Liver (tissue), 9 donors: ENCODE data around the gene JAK1. TPM values are rescaled to one million over a fixed set of nuclear protein-coding genes. Genes with fewer than 3 reads are reported as not detected.

ENCODE experiments used
- DNase-seq: peaks from one replicate; pipeline ENCODE4 v3.0.0-alpha.2; 2017; ENCODE audit warnings: low spot score
- H3K27ac ChIP-seq, 2 donors: one replicate each; pipeline ENCODE4 v1.7.0; 2013; ENCODE audit warnings: inconsistent platforms in 2 of 2, low read length in 2 of 2, control low read depth in 1 of 2, low read depth in 1 of 2, mild to moderate bottlenecking in 1 of 2
- H3K27me3 ChIP-seq, 4 donors: one replicate each; pipeline versions ENCODE4 v1.6.1 to v1.7.0; 2013; ENCODE audit warnings: low read length in 3 of 4, inconsistent platforms in 1 of 4, mild to moderate bottlenecking in 1 of 4, moderate library complexity in 1 of 4; ENCODE audit not compliant: control insufficient read depth in 4 of 4, insufficient read depth in 4 of 4
- H3K36me3 ChIP-seq, 4 donors: one replicate each; pipeline versions ENCODE4 v1.6.1 to v1.7.0; 2013; ENCODE audit warnings: low read length in 3 of 4, mild to moderate bottlenecking in 3 of 4, low read depth in 1 of 4, moderate library complexity in 1 of 4; ENCODE audit not compliant: control insufficient read depth in 4 of 4, insufficient read depth in 3 of 4
- H3K4me1 ChIP-seq, 4 donors: one replicate each; pipeline versions ENCODE4 v1.6.1 to v1.7.0; 2013; ENCODE audit warnings: low read length in 3 of 4, mild to moderate bottlenecking in 3 of 4, moderate library complexity in 1 of 4; ENCODE audit not compliant: control insufficient read depth in 4 of 4, insufficient read depth in 4 of 4
- H3K4me3 ChIP-seq, 3 donors: one replicate each; pipeline versions ENCODE4 v1.6.1 to v1.7.0; 2013; ENCODE audit warnings: low read length in 3 of 3, control low read depth in 1 of 3, low read depth in 1 of 3, mild to moderate bottlenecking in 1 of 3
- H3K9ac ChIP-seq, 2 donors: one replicate each; pipeline ENCODE4 v1.7.0; 2013; ENCODE audit warnings: low read length in 2 of 2, mild to moderate bottlenecking in 2 of 2, moderate library complexity in 2 of 2, control low read depth in 1 of 2, low read depth in 1 of 2
- H3K9me3 ChIP-seq, 4 donors: one replicate each; pipeline versions ENCODE4 v1.6.1 to v1.7.0; 2013; ENCODE audit warnings: low read length in 3 of 4; ENCODE audit not compliant: control insufficient read depth in 4 of 4
- EGR1 ChIP-seq, 2 donors: IDR thresholded peaks; 2 replicates each; pipeline ENCODE4 v1.6.1; 2016 to 2018; ENCODE audit warnings: antibody characterized with exemption in 2 of 2, low read depth in 2 of 2
- FOXA1 ChIP-seq: IDR thresholded peaks from 2 replicates; pipeline ENCODE4 v1.6.1; 2016; ENCODE audit warnings: antibody characterized with exemption
- FOXA2 ChIP-seq: IDR thresholded peaks from 2 replicates; pipeline ENCODE4 v1.6.1; 2016; ENCODE audit warnings: antibody characterized with exemption
- GABPA ChIP-seq, 2 donors: IDR thresholded peaks in 1 of 2; conservative IDR thresholded peaks in 1 of 2; 2 replicates each; pipeline ENCODE4 v1.6.1; 2016; ENCODE audit warnings: antibody characterized with exemption in 2 of 2, mild to moderate bottlenecking in 1 of 2, moderate library complexity in 1 of 2
- HNF4A ChIP-seq, 2 donors: conservative IDR thresholded peaks; 2 replicates each; pipeline ENCODE4 v1.6.1; 2016; ENCODE audit warnings: antibody characterized with exemption in 2 of 2, mild to moderate bottlenecking in 2 of 2
- HNF4G ChIP-seq: IDR thresholded peaks from 2 replicates; pipeline ENCODE4 v1.6.1; 2016; ENCODE audit warnings: antibody characterized with exemption
- JUND ChIP-seq, 2 donors: IDR thresholded peaks; 2 replicates each; pipeline ENCODE4 v1.6.1; 2016; ENCODE audit warnings: antibody characterized with exemption in 2 of 2
- MAX ChIP-seq: IDR thresholded peaks from 2 replicates; pipeline ENCODE4 v1.6.1; 2016; ENCODE audit warnings: antibody characterized with exemption
- NR2F2 ChIP-seq: IDR thresholded peaks from 2 replicates; pipeline ENCODE4 v1.6.1; 2016; ENCODE audit warnings: antibody characterized with exemption
- RAD21 ChIP-seq, 2 donors: IDR thresholded peaks; 2 replicates each; pipeline ENCODE4 v1.6.1; 2016; ENCODE audit warnings: antibody characterized with exemption in 2 of 2, mild to moderate bottlenecking in 2 of 2
- REST ChIP-seq: IDR thresholded peaks from 2 replicates; pipeline ENCODE4 v1.6.1; 2016; ENCODE audit warnings: antibody characterized with exemption, mild to moderate bottlenecking
- RXRA ChIP-seq, 2 donors: IDR thresholded peaks; 2 replicates each; pipeline ENCODE4 v1.6.1; 2017 to 2018; ENCODE audit warnings: antibody characterized with exemption in 2 of 2, mild to moderate bottlenecking in 1 of 2
- SP1 ChIP-seq: IDR thresholded peaks from 2 replicates; pipeline ENCODE4 v1.6.1; 2018; ENCODE audit warnings: antibody characterized with exemption, mild to moderate bottlenecking
- TAF1 ChIP-seq: conservative IDR thresholded peaks from 2 replicates; pipeline ENCODE4 v1.6.1; 2016; ENCODE audit warnings: antibody characterized with exemption, mild to moderate bottlenecking
- YY1 ChIP-seq: IDR thresholded peaks from 2 replicates; pipeline ENCODE4 v1.6.1; 2016; ENCODE audit warnings: antibody characterized with exemption, mild to moderate bottlenecking
- WGBS: extraction: QIAGEN DNeasy Blood & Tissue Kit; methylation state at CpG from one replicate; pipeline ENCODE4 v1.1.7; 2013; 5-methylcytosine and 5-hydroxymethylcytosine counted together
- polyA plus RNA-seq, 2 donors: library from polyadenylated mRNA; stranded (reverse) in 1 of 2; unstranded in 1 of 2; fragments of 200-250 nt in 1 of 2; fragments of >200 nt in 1 of 2; fragmentation: Nextera tagmentation in 1 of 2; extraction: Ambion mirVana in 1 of 2; gene quantifications; one replicate each; pipeline versions ENCODE4 v1.2.1 to v1.2.3, GENCODE V29; 2013 to 2015
- total RNA-seq, 2 donors: library from RNA; depleted of rRNA; stranded (reverse); fragments of >200 nt; gene quantifications; one replicate each; pipeline ENCODE4 v1.2.3, GENCODE V29; 2014
- TF ChIP-seq, protein P1 (sequence below): IDR thresholded peaks from 2 replicates; pipeline ENCODE4 v1.6.1; 2016; ENCODE audit warnings: antibody characterized with exemption
- TF ChIP-seq, protein P2 (sequence below): IDR thresholded peaks from 2 replicates; pipeline ENCODE4 v1.6.1; 2016; ENCODE audit warnings: antibody characterized with exemption
- TF ChIP-seq, protein P3 (sequence below): fragments of 150-350 bp; IDR thresholded peaks from 2 replicates; pipeline ENCODE4 v1.5.1; 2017; ENCODE audit warnings: improper control_type of control experiment, low read depth, low read length; ENCODE audit not compliant: missing input control
- donor health status: healthy.
- donor health status: healthy.
- donor health status: healthy.
- donor health status: healthy.
- donor health status: healthy.

Gene JAK1
- total and polyA plus RNA-seq, 4 donors: 24.1 to 68.6 (median 34.5) TPM

DNA sequence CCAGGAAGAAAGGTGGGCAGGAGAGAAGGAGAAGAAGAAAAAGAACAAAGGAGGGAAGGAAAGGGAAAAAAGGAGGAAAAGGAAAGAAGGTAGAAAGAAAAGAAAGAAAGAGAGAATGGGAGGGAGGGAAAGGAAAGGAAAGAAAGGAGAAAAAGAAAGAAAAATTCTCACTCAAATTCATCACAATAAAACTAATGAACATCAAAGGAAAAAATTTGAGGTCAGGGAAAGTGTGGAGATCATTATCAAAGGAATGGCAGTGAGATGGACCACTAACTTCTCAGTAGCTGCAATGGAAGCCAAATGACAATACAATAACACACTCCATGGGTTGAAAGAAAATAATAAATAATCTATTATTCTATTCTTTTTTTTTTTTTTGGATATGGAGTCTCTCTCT, 48.0 kb upstream of the JAK1 start:
- no peaks in the 10 kb centered on the region for H3K9me3 ChIP-seq
- no peaks in the 10 kb centered on the region for H3K4me1 ChIP-seq
- TF ChIP-seq, protein P1, sequence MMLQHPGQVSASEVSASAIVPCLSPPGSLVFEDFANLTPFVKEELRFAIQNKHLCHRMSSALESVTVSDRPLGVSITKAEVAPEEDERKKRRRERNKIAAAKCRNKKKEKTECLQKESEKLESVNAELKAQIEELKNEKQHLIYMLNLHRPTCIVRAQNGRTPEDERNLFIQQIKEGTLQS: no peak
- TF ChIP-seq NR2F2 (no peak), FOXA2 (no peak), EGR1 (IDR thresholded peaks at IDR 0.05; ENCODE audit: low read depth in 2 of 2) (no peak), GABPA (IDR thresholded peaks at IDR 0.05 in 1 of 2, conservative IDR thresholded peaks at IDR 0.05 in 1 of 2) (no peak), REST (no peak), HNF4A (conservative IDR thresholded peaks at IDR 0.05) (no peak), JUND (IDR thresholded peaks at IDR 0.05) (no peak), YY1 (no peak), SP1 (no peak), TAF1 (no peak), HNF4G (no peak), RAD21 (IDR thresholded peaks at IDR 0.05) (no peak), MAX (no peak), RXRA (IDR thresholded peaks at IDR 0.05) (no peak), FOXA1 (no peak)
- TF ChIP-seq, protein P2, sequence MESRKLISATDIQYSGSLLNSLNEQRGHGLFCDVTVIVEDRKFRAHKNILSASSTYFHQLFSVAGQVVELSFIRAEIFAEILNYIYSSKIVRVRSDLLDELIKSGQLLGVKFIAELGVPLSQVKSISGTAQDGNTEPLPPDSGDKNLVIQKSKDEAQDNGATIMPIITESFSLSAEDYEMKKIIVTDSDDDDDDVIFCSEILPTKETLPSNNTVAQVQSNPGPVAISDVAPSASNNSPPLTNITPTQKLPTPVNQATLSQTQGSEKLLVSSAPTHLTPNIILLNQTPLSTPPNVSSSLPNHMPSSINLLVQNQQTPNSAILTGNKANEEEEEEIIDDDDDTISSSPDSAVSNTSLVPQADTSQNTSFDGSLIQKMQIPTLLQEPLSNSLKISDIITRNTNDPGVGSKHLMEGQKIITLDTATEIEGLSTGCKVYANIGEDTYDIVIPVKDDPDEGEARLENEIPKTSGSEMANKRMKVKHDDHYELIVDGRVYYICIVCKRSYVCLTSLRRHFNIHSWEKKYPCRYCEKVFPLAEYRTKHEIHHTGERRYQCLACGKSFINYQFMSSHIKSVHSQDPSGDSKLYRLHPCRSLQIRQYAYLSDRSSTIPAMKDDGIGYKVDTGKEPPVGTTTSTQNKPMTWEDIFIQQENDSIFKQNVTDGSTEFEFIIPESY: no peak
- TF ChIP-seq, protein P3, sequence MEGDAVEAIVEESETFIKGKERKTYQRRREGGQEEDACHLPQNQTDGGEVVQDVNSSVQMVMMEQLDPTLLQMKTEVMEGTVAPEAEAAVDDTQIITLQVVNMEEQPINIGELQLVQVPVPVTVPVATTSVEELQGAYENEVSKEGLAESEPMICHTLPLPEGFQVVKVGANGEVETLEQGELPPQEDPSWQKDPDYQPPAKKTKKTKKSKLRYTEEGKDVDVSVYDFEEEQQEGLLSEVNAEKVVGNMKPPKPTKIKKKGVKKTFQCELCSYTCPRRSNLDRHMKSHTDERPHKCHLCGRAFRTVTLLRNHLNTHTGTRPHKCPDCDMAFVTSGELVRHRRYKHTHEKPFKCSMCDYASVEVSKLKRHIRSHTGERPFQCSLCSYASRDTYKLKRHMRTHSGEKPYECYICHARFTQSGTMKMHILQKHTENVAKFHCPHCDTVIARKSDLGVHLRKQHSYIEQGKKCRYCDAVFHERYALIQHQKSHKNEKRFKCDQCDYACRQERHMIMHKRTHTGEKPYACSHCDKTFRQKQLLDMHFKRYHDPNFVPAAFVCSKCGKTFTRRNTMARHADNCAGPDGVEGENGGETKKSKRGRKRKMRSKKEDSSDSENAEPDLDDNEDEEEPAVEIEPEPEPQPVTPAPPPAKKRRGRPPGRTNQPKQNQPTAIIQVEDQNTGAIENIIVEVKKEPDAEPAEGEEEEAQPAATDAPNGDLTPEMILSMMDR: no peak
- H3K27me3 ChIP-seq: no peaks in the 10 kb centered on the region
- H3K4me3 ChIP-seq: no peak overlapping the region
- H3K27ac ChIP-seq: no peak overlapping the region
- H3K9ac ChIP-seq: no peak overlapping the region
- no peaks in the 10 kb centered on the region for H3K36me3 ChIP-seq
- no peak for DNase-seq

DNA sequence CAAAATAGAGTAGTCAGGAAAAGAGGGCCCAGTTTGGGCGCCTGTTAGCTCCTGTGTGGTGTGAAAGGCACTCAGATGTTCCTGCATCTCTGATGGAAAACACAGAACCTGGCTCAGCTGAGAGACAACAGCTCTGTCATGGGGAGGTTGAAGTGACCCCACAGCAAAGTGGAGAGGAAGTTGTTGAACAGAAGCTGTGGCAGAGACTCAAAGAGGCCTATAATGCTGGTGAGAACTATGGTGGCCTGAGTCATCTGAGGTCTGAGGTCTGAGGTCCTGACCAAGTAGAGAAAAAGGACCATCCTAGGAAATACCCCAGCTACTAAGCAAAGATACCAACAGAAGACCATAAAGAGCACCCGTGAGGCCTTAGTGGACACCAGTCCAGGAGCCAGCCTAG, 45.6 kb upstream of the JAK1 start:
- TF ChIP-seq, protein P1: no peak
- TF ChIP-seq, protein P3: no peak
- TF ChIP-seq MAX: no peak
- TF ChIP-seq EGR1 (IDR thresholded peaks at IDR 0.05; ENCODE audit: low read depth in 2 of 2): no peak
- no peak for TF ChIP-seq RAD21 (IDR thresholded peaks at IDR 0.05)
- no peak for TF ChIP-seq HNF4A (conservative IDR thresholded peaks at IDR 0.05)
- TF ChIP-seq JUND (IDR thresholded peaks at IDR 0.05): no peak
- TF ChIP-seq GABPA (IDR thresholded peaks at IDR 0.05 in 1 of 2, conservative IDR thresholded peaks at IDR 0.05 in 1 of 2): no peak
- no peak for TF ChIP-seq REST
- no peak for DNase-seq
- H3K4me3 ChIP-seq: no peak overlapping the region
- no peak overlapping the region for H3K9ac ChIP-seq
- no peaks in the 10 kb centered on the region for H3K36me3 ChIP-seq
- H3K4me1 ChIP-seq: no peaks in the 10 kb centered on the region
- H3K9me3 ChIP-seq: no peaks in the 10 kb centered on the region
- no peaks in the 10 kb centered on the region for H3K27me3 ChIP-seq
- no peak overlapping the region for H3K27ac ChIP-seq
- 96% methylated on average over 2 of the region's 2 CpGs for WGBS
